SK-N-SH treated with all-trans-retinoic acid at 6 μM for 48 hours (cell line): Measurements from ENCODE around the gene NPAS3.

Source experiments
- ATAC-seq: fragments of 200-7000 bp; cut with Tn5 transposase; 3 replicates; pipeline ENCODE4 v1.9.1; 2020; ENCODE audit warnings: mild to moderate bottlenecking, moderate library complexity
- ARNTL ChIP-seq: fragments of 450-650 bp; formaldehyde crosslinking; IDR thresholded peaks from 2 replicates; pipeline ENCODE4 v1.5.0; 2020; ENCODE audit warnings: low read depth, mild to moderate bottlenecking, moderate library complexity, borderline replicate concordance
- BACH2 ChIP-seq: fragments of 250-450 bp; sonication (Bioruptor Pico); IDR thresholded peaks from 2 replicates; pipeline ENCODE4 v1.9.0; 2021; ENCODE audit warnings: mild to moderate bottlenecking, borderline replicate concordance
- CREB5 ChIP-seq: fragments of 250-450 bp; sonication (Bioruptor Pico); IDR thresholded peaks from 2 replicates; pipeline ENCODE4 v1.5.1; 2020; ENCODE audit warnings: low read depth, mild to moderate bottlenecking, moderate library complexity
- CSDC2 ChIP-seq: fragments of 250-450 bp; sonication (Bioruptor Pico); IDR thresholded peaks from 2 replicates; pipeline ENCODE4 v1.5.0; 2020; ENCODE audit warnings: mild to moderate bottlenecking, moderate library complexity
- ESRRG ChIP-seq: fragments of 250-450 bp; sonication (Bioruptor Pico); IDR thresholded peaks from 2 replicates; pipeline ENCODE4 v1.6.1; 2021; ENCODE audit warnings: mild to moderate bottlenecking
- GLIS3 ChIP-seq: fragments of 250-450 bp; sonication (Bioruptor Pico); IDR thresholded peaks from 2 replicates; pipeline ENCODE4 v1.5.0; 2020; ENCODE audit warnings: mild to moderate bottlenecking, moderate library complexity
- ISL1 ChIP-seq: fragments of 250-450 bp; sonication (Bioruptor Pico); IDR thresholded peaks from 2 replicates; pipeline ENCODE4 v2.1.2; 2022; ENCODE audit warnings: mild to moderate bottlenecking, moderate library complexity
- OSR1 ChIP-seq: fragments of 250-450 bp; sonication (Bioruptor Pico); IDR thresholded peaks from 2 replicates; pipeline ENCODE4 v1.8.0; 2022; ENCODE audit warnings: moderate library complexity, mild to moderate bottlenecking, inconsistent platforms
- PPARA ChIP-seq: fragments of 250-450 bp; sonication (Bioruptor Pico); IDR thresholded peaks from 2 replicates; pipeline ENCODE4 v1.5.0; 2020; ENCODE audit warnings: mild to moderate bottlenecking, borderline replicate concordance
- RARB ChIP-seq: fragments of 250-450 bp; sonication (Bioruptor Pico); IDR thresholded peaks from 2 replicates; pipeline ENCODE4 v1.8.0; 2021; ENCODE audit warnings: mild to moderate bottlenecking, moderate library complexity
- SNAI2 ChIP-seq: fragments of 250-450 bp; sonication (Bioruptor Pico); IDR thresholded peaks from 2 replicates; pipeline ENCODE4 v1.5.0; 2020; ENCODE audit warnings: mild to moderate bottlenecking, moderate library complexity
- TCF4 ChIP-seq: fragments of 250-450 bp; sonication (Bioruptor Pico); IDR thresholded peaks from 2 replicates; pipeline ENCODE4 v1.8.0; 2021; ENCODE audit warnings: mild to moderate bottlenecking, moderate library complexity, borderline replicate concordance
- TOX ChIP-seq: fragments of 250-450 bp; sonication (Bioruptor Pico); IDR thresholded peaks from 2 replicates; pipeline ENCODE4 v1.8.0; 2021; ENCODE audit warnings: mild to moderate bottlenecking, moderate library complexity, borderline replicate concordance
- TSHZ2 ChIP-seq: fragments of 250-450 bp; sonication (Bioruptor Pico); IDR thresholded peaks from 2 replicates; pipeline ENCODE4 v1.5.0; 2020; ENCODE audit warnings: mild to moderate bottlenecking, moderate library complexity
- ZC3H10 ChIP-seq: fragments of 250-450 bp; sonication (Bioruptor Pico); IDR thresholded peaks from 2 replicates; pipeline ENCODE4 v1.5.1; 2021; ENCODE audit warnings: mild to moderate bottlenecking, moderate library complexity
- ZFP3 ChIP-seq: fragments of 250-450 bp; sonication (Bioruptor Pico); IDR thresholded peaks from 2 replicates; pipeline ENCODE4 v1.5.0; 2020; ENCODE audit warnings: mild to moderate bottlenecking, moderate library complexity
- ZFP30 ChIP-seq: fragments of 450-650 bp; formaldehyde crosslinking; IDR thresholded peaks from 2 replicates; pipeline ENCODE4 v1.5.0; 2022; ENCODE audit warnings: mild to moderate bottlenecking, moderate library complexity
- ZNF565 ChIP-seq: fragments of 450-650 bp; formaldehyde crosslinking; conservative IDR thresholded peaks from 2 replicates; pipeline ENCODE4 v1.5.0; 2020; ENCODE audit warnings: low read depth, mild to moderate bottlenecking, moderate library complexity
- ZNF70 ChIP-seq: fragments of 450-650 bp; formaldehyde crosslinking; IDR thresholded peaks from 2 replicates; pipeline ENCODE4 v1.5.0; 2020; ENCODE audit warnings: mild to moderate bottlenecking, moderate library complexity
- ZNF8 ChIP-seq: fragments of 450-650 bp; formaldehyde crosslinking; IDR thresholded peaks from 2 replicates; pipeline ENCODE4 v1.5.0; 2020; ENCODE audit warnings: mild to moderate bottlenecking, moderate library complexity
- TF ChIP-seq, protein P1 (sequence below): fragments of 250-450 bp; sonication (Bioruptor Pico); IDR thresholded peaks from 2 replicates; pipeline ENCODE4 v1.5.1; 2021; ENCODE audit warnings: mild to moderate bottlenecking, moderate library complexity
- TF ChIP-seq, protein P2 (sequence below): fragments of 250-450 bp; sonication (Bioruptor Pico); IDR thresholded peaks from 2 replicates; pipeline ENCODE4 v1.8.0; 2021; ENCODE audit warnings: low read depth, mild to moderate bottlenecking, moderate library complexity, borderline replicate concordance
- TF ChIP-seq, protein P3 (sequence below): fragments of 250-450 bp; sonication (Bioruptor Pico); IDR thresholded peaks from 2 replicates; pipeline ENCODE4 v1.8.0; 2020; ENCODE audit warnings: mild to moderate bottlenecking, moderate library complexity, borderline replicate concordance

Gene NPAS3

GRCh38 chr14:33030386-33030785, 91.7 kb downstream of the NPAS3 start (continued):
- TF ChIP-seq TCF4 (no peak), CREB5 (no peak), ARNTL (CRISPR knock-in tag) (no peak), ZFP3 (CRISPR knock-in tag) (no peak), ESRRG (CRISPR knock-in tag) (no peak), CSDC2 (CRISPR knock-in tag) (no peak)

GRCh38 chr14:33035416-33036194, 96.9 kb downstream of the NPAS3 start:
- no peak for ATAC-seq
- TF ChIP-seq RARB (CRISPR knock-in tag) (no peak), TSHZ2 (no peak), ARNTL (CRISPR knock-in tag) (no peak), ISL1 (CRISPR knock-in tag) (no peak), TCF4 (no peak), ZFP30 (no peak), SNAI2 (no peak), ZNF70 (CRISPR knock-in tag) (no peak), BACH2 (CRISPR knock-in tag) (no peak), CSDC2 (CRISPR knock-in tag) (no peak), PPARA (CRISPR knock-in tag) (no peak), TOX (CRISPR knock-in tag) (no peak), ZNF8 (CRISPR knock-in tag) (no peak), CREB5 (no peak), ZC3H10 (no peak), ZNF565 (no peak), ESRRG (CRISPR knock-in tag) (no peak), ZFP3 (CRISPR knock-in tag) (no peak)
- TF ChIP-seq, protein P1, sequence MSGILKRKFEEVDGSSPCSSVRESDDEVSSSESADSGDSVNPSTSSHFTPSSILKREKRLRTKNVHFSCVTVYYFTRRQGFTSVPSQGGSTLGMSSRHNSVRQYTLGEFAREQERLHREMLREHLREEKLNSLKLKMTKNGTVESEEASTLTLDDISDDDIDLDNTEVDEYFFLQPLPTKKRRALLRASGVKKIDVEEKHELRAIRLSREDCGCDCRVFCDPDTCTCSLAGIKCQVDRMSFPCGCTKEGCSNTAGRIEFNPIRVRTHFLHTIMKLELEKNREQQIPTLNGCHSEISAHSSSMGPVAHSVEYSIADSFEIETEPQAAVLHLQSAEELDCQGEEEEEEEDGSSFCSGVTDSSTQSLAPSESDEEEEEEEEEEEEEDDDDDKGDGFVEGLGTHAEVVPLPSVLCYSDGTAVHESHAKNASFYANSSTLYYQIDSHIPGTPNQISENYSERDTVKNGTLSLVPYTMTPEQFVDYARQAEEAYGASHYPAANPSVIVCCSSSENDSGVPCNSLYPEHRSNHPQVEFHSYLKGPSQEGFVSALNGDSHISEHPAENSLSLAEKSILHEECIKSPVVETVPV, result no peak
- TF ChIP-seq, protein P2, sequence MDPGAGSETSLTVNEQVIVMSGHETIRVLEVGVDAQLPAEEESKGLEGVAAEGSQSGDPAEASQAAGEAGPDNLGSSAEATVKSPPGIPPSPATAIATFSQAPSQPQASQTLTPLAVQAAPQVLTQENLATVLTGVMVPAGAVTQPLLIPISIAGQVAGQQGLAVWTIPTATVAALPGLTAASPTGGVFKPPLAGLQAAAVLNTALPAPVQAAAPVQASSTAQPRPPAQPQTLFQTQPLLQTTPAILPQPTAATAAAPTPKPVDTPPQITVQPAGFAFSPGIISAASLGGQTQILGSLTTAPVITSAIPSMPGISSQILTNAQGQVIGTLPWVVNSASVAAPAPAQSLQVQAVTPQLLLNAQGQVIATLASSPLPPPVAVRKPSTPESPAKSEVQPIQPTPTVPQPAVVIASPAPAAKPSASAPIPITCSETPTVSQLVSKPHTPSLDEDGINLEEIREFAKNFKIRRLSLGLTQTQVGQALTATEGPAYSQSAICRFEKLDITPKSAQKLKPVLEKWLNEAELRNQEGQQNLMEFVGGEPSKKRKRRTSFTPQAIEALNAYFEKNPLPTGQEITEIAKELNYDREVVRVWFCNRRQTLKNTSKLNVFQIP (CRISPR knock-in tag), result no peak
- TF ChIP-seq, all 23 proteins: peak for 0

DNA sequence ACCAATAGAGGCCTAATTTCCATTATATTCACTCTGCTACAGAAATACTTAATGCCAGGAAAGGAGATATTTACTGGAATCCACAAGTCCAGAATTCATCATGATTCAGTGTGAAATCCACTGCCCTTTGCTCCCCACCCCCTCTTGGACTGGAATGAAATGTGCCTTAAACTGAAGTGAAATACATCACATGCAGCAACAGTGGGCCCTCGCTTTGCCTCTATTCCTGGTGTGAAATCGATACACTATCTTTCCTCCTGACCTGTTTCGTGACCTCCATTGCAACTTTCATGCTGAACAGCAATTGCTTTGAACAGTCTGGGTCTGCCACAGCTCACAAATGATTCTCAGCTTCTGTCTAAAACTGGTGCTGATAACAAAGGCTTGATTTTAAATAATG, 100.6 kb downstream of the NPAS3 start:
- no peak for ATAC-seq
- TF ChIP-seq CSDC2 (CRISPR knock-in tag), result no peak
- no peak for TF ChIP-seq ZNF70 (CRISPR knock-in tag)
- TF ChIP-seq, protein P3, sequence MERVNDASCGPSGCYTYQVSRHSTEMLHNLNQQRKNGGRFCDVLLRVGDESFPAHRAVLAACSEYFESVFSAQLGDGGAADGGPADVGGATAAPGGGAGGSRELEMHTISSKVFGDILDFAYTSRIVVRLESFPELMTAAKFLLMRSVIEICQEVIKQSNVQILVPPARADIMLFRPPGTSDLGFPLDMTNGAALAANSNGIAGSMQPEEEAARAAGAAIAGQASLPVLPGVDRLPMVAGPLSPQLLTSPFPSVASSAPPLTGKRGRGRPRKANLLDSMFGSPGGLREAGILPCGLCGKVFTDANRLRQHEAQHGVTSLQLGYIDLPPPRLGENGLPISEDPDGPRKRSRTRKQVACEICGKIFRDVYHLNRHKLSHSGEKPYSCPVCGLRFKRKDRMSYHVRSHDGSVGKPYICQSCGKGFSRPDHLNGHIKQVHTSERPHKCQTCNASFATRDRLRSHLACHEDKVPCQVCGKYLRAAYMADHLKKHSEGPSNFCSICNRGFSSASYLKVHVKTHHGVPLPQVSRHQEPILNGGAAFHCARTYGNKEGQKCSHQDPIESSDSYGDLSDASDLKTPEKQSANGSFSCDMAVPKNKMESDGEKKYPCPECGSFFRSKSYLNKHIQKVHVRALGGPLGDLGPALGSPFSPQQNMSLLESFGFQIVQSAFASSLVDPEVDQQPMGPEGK (CRISPR knock-in tag), result no peak
- no peak for TF ChIP-seq OSR1
- TF ChIP-seq ZNF8 (CRISPR knock-in tag), result no peak
- TF ChIP-seq ZFP3 (CRISPR knock-in tag), result no peak
- TF ChIP-seq, protein P1, result no peak
- TF ChIP-seq ZC3H10, result no peak
- TF ChIP-seq, protein P2 (CRISPR knock-in tag), result no peak
- TF ChIP-seq PPARA (CRISPR knock-in tag), result no peak
- no peak for TF ChIP-seq RARB (CRISPR knock-in tag)
- TF ChIP-seq ISL1 (CRISPR knock-in tag), result no peak
- TF ChIP-seq GLIS3 (CRISPR knock-in tag), result no peak
- TF ChIP-seq BACH2 (CRISPR knock-in tag), result no peak
- no peak for TF ChIP-seq ESRRG (CRISPR knock-in tag)
- TF ChIP-seq TCF4, result no peak
- TF ChIP-seq ZFP30, result no peak
